DOHH2 (cell line): ENCODE data around the gene RBFOX1.

ENCODE experiments used
- H3F3A ChIP-seq: fragments of 200-600 bp; sonication (generic), shearing (Covaris generic); 2 replicates; pipeline ENCODE4 v1.6.0; 2016; ENCODE audit warnings: antibody characterized with exemption, mild to moderate bottlenecking; ENCODE audit not compliant: control insufficient read depth, insufficient read depth
- H3K27ac ChIP-seq: fragments of 200-600 bp; sonication (generic); 2 replicates; pipeline ENCODE4 v1.5.1; 2014; ENCODE audit warnings: low read depth, mild to moderate bottlenecking, low read length, moderate library complexity
- H3K27me3 ChIP-seq: fragments of 200-600 bp; sonication (generic); 2 replicates; pipeline ENCODE4 v1.6.1; 2014; ENCODE audit warnings: mild to moderate bottlenecking, low read length, mixed read lengths; ENCODE audit not compliant: control insufficient read depth
- H3K36me3 ChIP-seq: fragments of 200-600 bp; sonication (generic); 2 replicates; pipeline ENCODE4 v1.6.1; 2014; ENCODE audit warnings: mild to moderate bottlenecking, low read length, moderate library complexity, mixed read lengths; ENCODE audit not compliant: control insufficient read depth
- H3K4me1 ChIP-seq: fragments of 200-600 bp; sonication (generic); 2 replicates; pipeline ENCODE4 v1.6.1; 2014; ENCODE audit warnings: mild to moderate bottlenecking, low read length, mixed read lengths; ENCODE audit not compliant: control insufficient read depth
- H3K4me2 ChIP-seq: fragments of 200-600 bp; sonication (generic); 2 replicates; pipeline ENCODE4 v1.6.0; 2014; ENCODE audit warnings: mild to moderate bottlenecking, low read length, moderate library complexity
- H3K4me3 ChIP-seq: fragments of 200-600 bp; sonication (generic); 2 replicates; pipeline ENCODE4 v1.5.1; 2014; ENCODE audit warnings: mild to moderate bottlenecking, low read length, mixed read lengths
- H3K79me2 ChIP-seq: fragments of 200-600 bp; sonication (generic); 2 replicates; pipeline ENCODE4 v1.6.1; 2014; ENCODE audit warnings: mild to moderate bottlenecking, low read length, mixed read lengths; ENCODE audit not compliant: control insufficient read depth
- H3K9me2 ChIP-seq: fragments of 200-600 bp; sonication (generic); replicated peaks from 2 replicates; pipeline ENCODE4 v1.6.1; 2014; ENCODE audit warnings: mild to moderate bottlenecking, low read length, mixed read lengths; ENCODE audit not compliant: control insufficient read depth
- H3K9me3 ChIP-seq: fragments of 200-600 bp; sonication (generic); 2 replicates; pipeline ENCODE4 v1.6.1; 2014; ENCODE audit warnings: antibody characterized with exemption, low read length, mixed read lengths; ENCODE audit not compliant: control insufficient read depth, insufficient read depth
- H4K20me1 ChIP-seq: fragments of 200-600 bp; sonication (generic); 2 replicates; pipeline ENCODE4 v1.6.0; 2014; ENCODE audit warnings: low read depth, mild to moderate bottlenecking, antibody characterized with exemption, low read length, moderate library complexity; ENCODE audit not compliant: control insufficient read depth, insufficient read depth
- EZH2phosphoT487 ChIP-seq: fragments of 200-600 bp; sonication (generic); IDR thresholded peaks from 2 replicates; pipeline ENCODE4 v1.6.1; 2017; ENCODE audit warnings: borderline replicate concordance, mild to moderate bottlenecking, antibody characterized with exemption, low read length, moderate library complexity, mixed read lengths
- TF ChIP-seq, protein P1 (sequence below): fragments of 200-600 bp; sonication (generic); IDR thresholded peaks from one replicate; pipeline ENCODE4 v1.5.1; 2014; ENCODE audit warnings: antibody characterized with exemption, mild to moderate bottlenecking, low read depth, low read length; ENCODE audit not compliant: poor library complexity, severe bottlenecking

The RBFOX1 gene

GRCh38 chr16:7550096-7550495, 217.5 kb downstream of the RBFOX1 start:
- Histone ChIP-seq H3K9me3 (peaks cover 4% of the 10 kb centered on the region; the same call in 1 of the 2 replicates), H3K36me3 (no peaks in the 10 kb centered on the region), H3K27ac (no peak overlapping the region), H3K4me2 (no peak overlapping the region), H3K79me2 (no peaks in the 10 kb centered on the region), H3K4me3 (no peak overlapping the region), H3F3A (no peaks in the 10 kb centered on the region), H3K27me3 (no peaks in the 10 kb centered on the region), H3K4me1 (no peaks in the 10 kb centered on the region), H3K9me2 (no peaks in the 10 kb centered on the region), H4K20me1 (no peaks in the 10 kb centered on the region)
- no peak for TF ChIP-seq EZH2phosphoT487
- TF ChIP-seq, protein P1, sequence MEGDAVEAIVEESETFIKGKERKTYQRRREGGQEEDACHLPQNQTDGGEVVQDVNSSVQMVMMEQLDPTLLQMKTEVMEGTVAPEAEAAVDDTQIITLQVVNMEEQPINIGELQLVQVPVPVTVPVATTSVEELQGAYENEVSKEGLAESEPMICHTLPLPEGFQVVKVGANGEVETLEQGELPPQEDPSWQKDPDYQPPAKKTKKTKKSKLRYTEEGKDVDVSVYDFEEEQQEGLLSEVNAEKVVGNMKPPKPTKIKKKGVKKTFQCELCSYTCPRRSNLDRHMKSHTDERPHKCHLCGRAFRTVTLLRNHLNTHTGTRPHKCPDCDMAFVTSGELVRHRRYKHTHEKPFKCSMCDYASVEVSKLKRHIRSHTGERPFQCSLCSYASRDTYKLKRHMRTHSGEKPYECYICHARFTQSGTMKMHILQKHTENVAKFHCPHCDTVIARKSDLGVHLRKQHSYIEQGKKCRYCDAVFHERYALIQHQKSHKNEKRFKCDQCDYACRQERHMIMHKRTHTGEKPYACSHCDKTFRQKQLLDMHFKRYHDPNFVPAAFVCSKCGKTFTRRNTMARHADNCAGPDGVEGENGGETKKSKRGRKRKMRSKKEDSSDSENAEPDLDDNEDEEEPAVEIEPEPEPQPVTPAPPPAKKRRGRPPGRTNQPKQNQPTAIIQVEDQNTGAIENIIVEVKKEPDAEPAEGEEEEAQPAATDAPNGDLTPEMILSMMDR = no peak

GRCh38 chr16:7555459-7555858, 222.8 kb downstream of the RBFOX1 start:
- no peaks in the 10 kb centered on the region for H3F3A ChIP-seq
- TF ChIP-seq, protein P1 = no peak
- TF ChIP-seq EZH2phosphoT487 = no peak
- no peak overlapping the region for H3K4me2 ChIP-seq
- no peak overlapping the region for H3K4me3 ChIP-seq
- H3K9me2 ChIP-seq = no peaks in the 10 kb centered on the region
- no peaks in the 10 kb centered on the region for H3K4me1 ChIP-seq
- no peaks in the 10 kb centered on the region for H3K79me2 ChIP-seq
- H3K27ac ChIP-seq = no peak overlapping the region
- H3K27me3 ChIP-seq = no peaks in the 10 kb centered on the region
- H3K36me3 ChIP-seq = no peaks in the 10 kb centered on the region
- H4K20me1 ChIP-seq = no peaks in the 10 kb centered on the region
- H3K9me3 ChIP-seq = no peaks in the 10 kb centered on the region

DNA sequence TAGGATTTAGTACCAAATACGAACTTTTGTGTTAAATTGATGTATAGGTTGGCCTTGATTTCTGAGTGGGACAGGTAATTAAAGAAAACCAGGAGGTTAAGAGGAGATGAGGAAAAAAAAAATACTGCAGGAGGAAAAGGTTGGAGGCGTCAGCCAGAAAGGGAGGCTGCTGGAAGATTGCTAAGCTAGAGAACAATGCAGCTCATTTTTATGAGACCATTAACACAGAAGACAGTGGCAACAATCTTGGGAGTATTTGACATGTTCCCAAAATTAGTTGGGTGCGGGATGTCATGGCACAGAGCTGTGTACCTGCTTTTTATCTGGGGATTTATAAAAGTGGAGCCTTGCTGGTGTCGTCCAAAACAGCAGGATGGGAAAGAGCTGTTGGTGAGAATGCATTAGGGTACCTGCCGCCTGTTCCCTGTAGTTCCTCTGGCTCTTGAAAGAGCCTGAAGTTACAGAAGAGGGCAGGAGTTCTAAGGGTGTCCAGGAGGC, 229.3 kb downstream of the RBFOX1 start:
- Histone ChIP-seq H3K4me2 (no peak overlapping the region), H3K4me3 (no peak overlapping the region), H3K27ac (no peak overlapping the region), H3K9me3 (peaks cover 4% of the 10 kb centered on the region; the same call in 1 of the 2 replicates), H3K4me1 (no peaks in the 10 kb centered on the region), H4K20me1 (no peaks in the 10 kb centered on the region), H3F3A (no peaks in the 10 kb centered on the region), H3K36me3 (no peaks in the 10 kb centered on the region), H3K79me2 (no peaks in the 10 kb centered on the region), H3K27me3 (no peaks in the 10 kb centered on the region), H3K9me2 (no peaks in the 10 kb centered on the region)
- TF ChIP-seq, protein P1 = no peak
- no peak for TF ChIP-seq EZH2phosphoT487

DNA sequence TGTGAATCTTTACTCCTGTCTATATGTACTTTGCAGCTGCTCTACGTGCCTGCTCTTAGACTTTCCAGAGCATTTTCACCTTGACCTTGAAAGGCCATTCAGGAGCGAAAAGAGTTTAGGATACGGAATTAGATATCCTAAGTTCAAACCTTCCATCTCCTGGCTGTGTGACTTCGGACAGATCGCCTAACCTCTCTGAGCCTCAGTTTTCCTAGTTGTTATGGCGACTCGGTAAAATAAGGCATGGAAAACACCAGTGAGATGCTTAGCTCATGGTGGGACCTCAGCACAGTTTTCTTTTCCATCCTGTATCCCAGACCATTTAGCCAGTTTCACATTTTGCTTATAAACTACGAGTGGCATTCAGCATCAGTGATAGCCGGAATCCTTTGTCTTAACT, 233.7 kb downstream of the RBFOX1 start:
- no peaks in the 10 kb centered on the region for H3K9me2 ChIP-seq
- H3K4me1 ChIP-seq = no peaks in the 10 kb centered on the region
- TF ChIP-seq, protein P1 = no peak
- no peak for TF ChIP-seq EZH2phosphoT487
- no peaks in the 10 kb centered on the region for H3K36me3 ChIP-seq
- no peak overlapping the region for H3K4me2 ChIP-seq
- no peak overlapping the region for H3K4me3 ChIP-seq
- no peak overlapping the region for H3K27ac ChIP-seq
- no peaks in the 10 kb centered on the region for H3F3A ChIP-seq
- H4K20me1 ChIP-seq = no peaks in the 10 kb centered on the region
- no peaks in the 10 kb centered on the region for H3K79me2 ChIP-seq
- peaks cover 4% of the 10 kb centered on the region; the same call in 1 of the 2 replicates for H3K9me3 ChIP-seq
- no peaks in the 10 kb centered on the region for H3K27me3 ChIP-seq
